ENCODE data around the gene STARD9.

STARD9 gene

DNA sequence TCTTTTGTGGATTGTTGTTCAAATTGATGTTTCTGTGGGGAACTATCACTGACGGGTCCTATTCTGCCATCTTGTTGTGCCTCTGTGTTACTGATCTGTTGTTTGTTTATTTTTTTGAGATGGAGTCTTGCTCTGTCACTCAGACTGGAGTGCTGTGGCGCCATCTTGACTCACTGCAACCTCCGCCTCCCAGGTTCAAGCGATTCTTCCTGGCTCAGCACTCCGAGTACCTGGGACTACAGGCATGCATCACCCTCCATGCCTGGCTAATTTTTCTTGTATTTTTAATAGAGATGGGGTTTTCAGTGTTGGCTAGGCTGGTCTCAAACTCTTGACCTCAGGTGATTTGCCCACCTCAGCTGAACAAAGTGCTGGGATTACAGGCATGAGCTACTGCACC is 129.9 kb downstream of the STARD9 start:
- TF ChIP-seq, protein P1, sequence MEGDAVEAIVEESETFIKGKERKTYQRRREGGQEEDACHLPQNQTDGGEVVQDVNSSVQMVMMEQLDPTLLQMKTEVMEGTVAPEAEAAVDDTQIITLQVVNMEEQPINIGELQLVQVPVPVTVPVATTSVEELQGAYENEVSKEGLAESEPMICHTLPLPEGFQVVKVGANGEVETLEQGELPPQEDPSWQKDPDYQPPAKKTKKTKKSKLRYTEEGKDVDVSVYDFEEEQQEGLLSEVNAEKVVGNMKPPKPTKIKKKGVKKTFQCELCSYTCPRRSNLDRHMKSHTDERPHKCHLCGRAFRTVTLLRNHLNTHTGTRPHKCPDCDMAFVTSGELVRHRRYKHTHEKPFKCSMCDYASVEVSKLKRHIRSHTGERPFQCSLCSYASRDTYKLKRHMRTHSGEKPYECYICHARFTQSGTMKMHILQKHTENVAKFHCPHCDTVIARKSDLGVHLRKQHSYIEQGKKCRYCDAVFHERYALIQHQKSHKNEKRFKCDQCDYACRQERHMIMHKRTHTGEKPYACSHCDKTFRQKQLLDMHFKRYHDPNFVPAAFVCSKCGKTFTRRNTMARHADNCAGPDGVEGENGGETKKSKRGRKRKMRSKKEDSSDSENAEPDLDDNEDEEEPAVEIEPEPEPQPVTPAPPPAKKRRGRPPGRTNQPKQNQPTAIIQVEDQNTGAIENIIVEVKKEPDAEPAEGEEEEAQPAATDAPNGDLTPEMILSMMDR (IDR thresholded peaks at IDR 0.05; ENCODE audit: low read depth, low read length, missing control alignments): no peak
- H3K27me3 ChIP-seq (replicated peaks): no peaks in the 10 kb centered on the region

DNA sequence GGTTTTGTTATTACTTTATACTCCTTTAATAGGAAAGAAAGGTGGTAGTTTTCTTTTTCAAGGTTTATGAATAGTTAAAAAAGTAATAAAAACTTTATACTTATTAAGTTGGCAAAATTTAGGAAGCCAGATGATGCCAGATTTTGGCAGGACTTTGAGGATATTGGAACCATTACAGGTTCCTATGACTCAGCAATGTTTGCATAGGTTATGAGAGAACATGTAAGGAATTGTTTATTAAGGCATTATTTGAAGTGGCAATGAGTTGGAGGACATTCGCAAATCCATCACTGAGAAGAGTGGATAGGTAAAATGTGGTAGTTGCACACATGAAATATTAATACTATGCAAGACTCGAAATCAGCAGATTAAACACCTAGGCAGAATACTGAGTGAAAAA is 131.7 kb downstream of the STARD9 start:
- in situ Hi-C loops (cut with HindIII; ENCODE audit: low pct_ligation_motif_present, low sequenced_read_pairs): no loop called here
- no peaks in the 10 kb centered on the region for H3K36me3 ChIP-seq (replicated peaks)

More for the DNA sequence above, 129.9 kb downstream of the STARD9 start:
- DNase-seq: no peak
- Histone ChIP-seq H3K36me3 (replicated peaks) (no peaks in the 10 kb centered on the region), H3K4me3 (ENCODE audit: low read depth, low read length) (no peak overlapping the region), H3K27ac (no peak overlapping the region)
- in situ Hi-C loops (cut with HindIII; ENCODE audit: low pct_ligation_motif_present, low sequenced_read_pairs): no loop called here

DNA sequence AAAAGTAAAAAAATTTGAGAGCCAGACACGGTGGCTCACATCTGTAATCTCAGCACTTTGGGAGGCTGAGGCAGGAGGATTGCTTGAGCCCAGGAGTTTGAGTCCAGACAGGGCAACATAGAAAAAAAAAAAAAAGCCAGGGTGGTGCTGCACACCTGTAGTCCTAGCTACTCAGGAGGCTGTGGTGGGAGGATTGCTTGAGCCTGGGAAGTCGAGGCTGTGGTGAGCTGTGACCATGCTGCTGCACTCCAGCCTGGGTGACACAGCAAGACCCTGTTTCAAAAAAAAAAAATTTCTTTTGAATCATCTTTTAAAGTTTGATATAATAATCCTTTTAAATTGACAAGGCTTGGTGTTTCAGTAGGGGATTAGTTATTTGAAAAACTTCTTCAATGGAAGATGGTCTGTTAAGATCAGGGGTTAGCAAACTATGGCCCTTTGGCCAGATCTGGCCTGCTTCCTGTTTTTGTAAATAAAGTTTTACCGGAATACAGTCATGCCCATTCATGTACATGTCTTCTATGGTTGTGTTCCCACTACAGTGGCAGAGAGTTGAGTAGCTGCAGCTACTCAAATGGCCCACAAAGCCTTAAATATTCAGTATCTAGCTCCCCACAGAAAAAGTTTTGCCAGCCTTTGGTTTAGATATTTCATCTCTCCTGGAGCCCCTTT is 132.6 kb downstream of the STARD9 start:
- H3K27ac ChIP-seq: no peak overlapping the region
- no peaks in the 10 kb centered on the region for H3K27me3 ChIP-seq (replicated peaks)
- no peak overlapping the region for H3K4me3 ChIP-seq (ENCODE audit: low read depth, low read length)
- in situ Hi-C loops (cut with HindIII; ENCODE audit: low pct_ligation_motif_present, low sequenced_read_pairs): no loop called here
- TF ChIP-seq, protein P1 (IDR thresholded peaks at IDR 0.05; ENCODE audit: low read depth, low read length, missing control alignments): no peak
- H3K36me3 ChIP-seq (replicated peaks): no peaks in the 10 kb centered on the region
- DNase-seq: no peak

More for the DNA sequence above, 131.7 kb downstream of the STARD9 start:
- TF ChIP-seq, protein P1 (IDR thresholded peaks at IDR 0.05; ENCODE audit: low read depth, low read length, missing control alignments): no peak
- no peak for DNase-seq
- Histone ChIP-seq H3K4me3 (ENCODE audit: low read depth, low read length) (no peak overlapping the region), H3K27me3 (replicated peaks) (no peaks in the 10 kb centered on the region), H3K27ac (no peak overlapping the region)

DNA sequence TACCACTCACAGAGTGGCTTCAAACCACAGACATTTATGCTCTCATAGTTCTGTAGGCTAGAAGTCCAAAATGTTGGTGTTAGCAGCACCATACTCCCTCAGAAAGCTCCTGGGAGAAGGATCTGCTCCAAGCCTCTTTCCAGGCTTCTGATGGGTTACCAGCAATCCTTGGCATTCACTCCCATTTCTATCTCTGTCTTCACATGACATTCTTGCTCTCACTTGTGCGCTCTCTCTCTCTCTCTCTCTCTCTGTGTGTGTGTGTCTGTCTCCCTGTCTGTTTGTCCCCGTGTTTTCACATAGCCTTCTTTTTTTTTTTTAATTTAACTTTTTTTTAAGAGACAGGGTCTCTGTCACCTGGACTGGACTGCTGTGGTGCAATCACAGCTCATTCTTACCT is 135.3 kb downstream of the STARD9 start:
- Histone ChIP-seq H3K4me3 (ENCODE audit: low read depth, low read length) (no peak overlapping the region), H3K27ac (no peak overlapping the region), H3K27me3 (replicated peaks) (no peaks in the 10 kb centered on the region), H3K36me3 (replicated peaks) (no peaks in the 10 kb centered on the region)
- DNase-seq: no peak
- in situ Hi-C loops (cut with HindIII; ENCODE audit: low pct_ligation_motif_present, low sequenced_read_pairs): no loop called here
- TF ChIP-seq, protein P1 (IDR thresholded peaks at IDR 0.05; ENCODE audit: low read depth, low read length, missing control alignments): no peak

- TF ChIP-seq, protein P1 (IDR thresholded peaks at IDR 0.05; ENCODE audit: low read depth, low read length, missing control alignments): no peak
- no peaks in the 10 kb centered on the region for H3K27me3 ChIP-seq (replicated peaks)
- H3K27ac ChIP-seq: no peak overlapping the region
- no peak for DNase-seq
- H3K4me3 ChIP-seq (ENCODE audit: low read depth, low read length): no peak overlapping the region
- H3K36me3 ChIP-seq (replicated peaks): no peaks in the 10 kb centered on the region
- in situ Hi-C loops (cut with HindIII; ENCODE audit: low pct_ligation_motif_present, low sequenced_read_pairs): no loop called here
These were observed 136.3 kb downstream of the STARD9 start for GRCh38 chr15:42711746-42712145.

- Histone ChIP-seq H3K36me3 (replicated peaks) (no peaks in the 10 kb centered on the region), H3K27ac (no peak overlapping the region), H3K4me3 (ENCODE audit: low read depth, low read length) (no peak overlapping the region), H3K27me3 (replicated peaks) (no peaks in the 10 kb centered on the region)
- no peak for DNase-seq
- TF ChIP-seq, protein P1 (IDR thresholded peaks at IDR 0.05; ENCODE audit: low read depth, low read length, missing control alignments): no peak
- in situ Hi-C loops (cut with HindIII; ENCODE audit: low pct_ligation_motif_present, low sequenced_read_pairs): no loop called here
These were observed 137.2 kb downstream of the STARD9 start for GRCh38 chr15:42712584-42712983.
